Tibial nerve (tissue), 4 donors: ENCODE measurements around the gene LRRC46.

Source experiments
- EP300 ChIP-seq, 2 donors: sonication (generic); formaldehyde crosslinking; IDR thresholded peaks; one replicate each; pipeline ENCODE4 v1.6.1; 2017; ENCODE audit warnings: antibody characterized with exemption in 2 of 2, mild to moderate bottlenecking in 1 of 2
- TF ChIP-seq, protein P1 (sequence below), 5 experiments: fragments of 200-600 bp in 3 of 5; fragments of 450-650 bp in 2 of 5; sonication (generic) in 3 of 5; IDR thresholded peaks; one replicate each; pipeline ENCODE4 v1.5.1; 2016 to 2019; ENCODE audit warnings: antibody characterized with exemption in 5 of 5, mild to moderate bottlenecking in 3 of 5, moderate library complexity in 2 of 5

DNA sequence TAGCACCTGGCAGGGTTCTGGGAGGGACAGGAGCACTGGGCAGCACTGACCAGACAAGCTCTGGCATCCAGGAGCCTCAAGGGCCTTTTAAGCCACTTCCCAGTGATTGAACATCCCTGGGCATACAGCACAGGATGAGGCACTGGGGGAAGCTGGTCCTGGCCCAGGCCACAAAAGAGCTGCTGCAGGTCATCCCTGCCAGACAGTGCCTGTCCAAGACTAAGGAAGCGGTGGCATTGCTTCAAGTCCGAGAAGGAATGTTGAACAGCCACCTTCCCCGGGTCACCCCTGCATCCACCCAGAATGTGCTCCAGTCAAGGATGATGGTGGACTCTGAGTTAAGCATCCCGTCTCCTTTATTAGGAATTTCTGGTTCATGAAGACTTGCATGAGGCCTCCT, 8.7 kb upstream of the LRRC46 start:
- TF ChIP-seq, protein P1, sequence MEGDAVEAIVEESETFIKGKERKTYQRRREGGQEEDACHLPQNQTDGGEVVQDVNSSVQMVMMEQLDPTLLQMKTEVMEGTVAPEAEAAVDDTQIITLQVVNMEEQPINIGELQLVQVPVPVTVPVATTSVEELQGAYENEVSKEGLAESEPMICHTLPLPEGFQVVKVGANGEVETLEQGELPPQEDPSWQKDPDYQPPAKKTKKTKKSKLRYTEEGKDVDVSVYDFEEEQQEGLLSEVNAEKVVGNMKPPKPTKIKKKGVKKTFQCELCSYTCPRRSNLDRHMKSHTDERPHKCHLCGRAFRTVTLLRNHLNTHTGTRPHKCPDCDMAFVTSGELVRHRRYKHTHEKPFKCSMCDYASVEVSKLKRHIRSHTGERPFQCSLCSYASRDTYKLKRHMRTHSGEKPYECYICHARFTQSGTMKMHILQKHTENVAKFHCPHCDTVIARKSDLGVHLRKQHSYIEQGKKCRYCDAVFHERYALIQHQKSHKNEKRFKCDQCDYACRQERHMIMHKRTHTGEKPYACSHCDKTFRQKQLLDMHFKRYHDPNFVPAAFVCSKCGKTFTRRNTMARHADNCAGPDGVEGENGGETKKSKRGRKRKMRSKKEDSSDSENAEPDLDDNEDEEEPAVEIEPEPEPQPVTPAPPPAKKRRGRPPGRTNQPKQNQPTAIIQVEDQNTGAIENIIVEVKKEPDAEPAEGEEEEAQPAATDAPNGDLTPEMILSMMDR (IDR thresholded peaks at IDR 0.05): no peak
- TF ChIP-seq EP300 (IDR thresholded peaks at IDR 0.05): no peak
